GM19035 (cell line): ENCODE data around the gene IL1RAP.
A peak's percentile ranks its signal among the peaks of the same experiment; 100 is the strongest.

Experiments used
- ATAC-seq: cut with Tn5 transposase; IDR thresholded peaks from one replicate; pipeline ENCODE4 v1.9.1; 2021; ENCODE audit not compliant: unreplicated experiment

IL1RAP gene

DNA sequence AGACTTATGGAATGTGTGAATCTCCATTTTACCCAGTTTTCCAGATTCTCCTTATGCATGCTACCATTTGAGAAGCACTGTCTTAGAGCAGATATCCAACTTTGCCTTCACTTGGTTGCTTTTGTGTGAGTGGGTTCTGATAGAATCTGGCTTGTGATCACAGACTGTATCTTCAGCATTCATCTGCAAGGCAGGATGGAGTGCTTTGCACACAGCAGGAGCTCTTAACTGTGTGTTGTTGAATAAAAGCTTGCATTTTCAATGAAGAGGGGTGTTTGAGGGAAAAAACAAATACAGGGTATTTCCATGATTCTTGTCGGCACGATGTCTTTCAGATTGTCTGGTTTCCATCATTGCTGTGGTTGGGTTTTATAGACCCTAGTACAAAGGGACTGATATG lies 24.4 kb downstream of the IL1RAP start:
- ATAC-seq = no peak

DNA sequence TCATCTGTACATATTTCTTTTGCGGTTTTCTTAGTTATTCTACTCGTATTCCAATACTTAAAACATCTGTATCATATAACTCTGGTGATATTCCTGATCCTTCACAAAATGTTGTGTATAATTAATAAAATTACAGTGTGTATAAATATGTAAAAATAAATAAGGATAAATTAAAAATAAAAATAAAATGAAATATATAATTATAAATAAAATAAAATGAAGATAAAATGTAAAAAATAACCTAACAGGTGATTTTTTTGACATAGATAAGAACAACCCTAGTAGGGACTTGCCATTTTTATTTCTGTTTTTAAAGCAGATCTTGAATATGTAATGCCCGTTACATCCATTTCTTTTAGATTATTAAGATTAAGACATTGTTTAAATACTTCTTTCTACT lies 25.6 kb downstream of the IL1RAP start:
- ATAC-seq = no peak

DNA sequence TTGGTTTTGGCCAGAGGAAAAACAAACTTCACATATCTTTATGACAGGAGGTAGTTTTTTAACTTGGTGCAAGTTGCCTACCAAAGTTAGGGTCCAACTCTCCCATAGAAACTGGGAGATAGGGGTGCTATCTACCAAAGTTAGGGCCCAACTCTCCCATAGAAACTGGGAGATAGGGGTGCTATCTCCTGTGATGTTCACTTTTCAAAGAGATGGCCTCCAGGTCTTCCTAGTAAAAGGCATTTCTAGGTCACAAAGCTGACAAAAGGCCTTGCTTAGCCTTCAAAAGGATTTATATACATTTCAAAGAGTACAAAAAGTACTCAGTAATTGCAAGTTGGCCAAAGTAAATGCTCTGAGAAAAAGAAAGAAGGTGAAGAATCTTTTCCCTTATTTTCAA lies 27.1 kb downstream of the IL1RAP start:
- ATAC-seq = no peak

DNA sequence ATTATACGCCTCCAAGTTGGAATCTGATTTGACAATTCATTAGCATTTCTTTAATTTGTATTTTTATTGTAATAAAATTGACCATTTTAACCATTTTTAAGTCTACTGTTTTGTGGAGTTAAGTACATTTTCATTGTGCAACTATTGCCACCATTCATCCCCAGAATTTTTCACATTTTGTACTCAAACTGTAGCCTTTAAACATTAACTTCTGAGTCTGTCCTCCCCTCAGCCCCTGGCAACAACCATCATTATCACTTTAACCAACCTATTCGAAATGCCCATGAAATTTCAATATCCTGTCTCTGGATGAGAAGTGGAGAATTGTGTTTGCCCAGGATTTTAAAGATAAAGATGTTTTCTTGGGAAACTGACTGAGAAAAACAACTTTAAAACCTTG lies 27.7 kb downstream of the IL1RAP start:
- no peak for ATAC-seq

DNA sequence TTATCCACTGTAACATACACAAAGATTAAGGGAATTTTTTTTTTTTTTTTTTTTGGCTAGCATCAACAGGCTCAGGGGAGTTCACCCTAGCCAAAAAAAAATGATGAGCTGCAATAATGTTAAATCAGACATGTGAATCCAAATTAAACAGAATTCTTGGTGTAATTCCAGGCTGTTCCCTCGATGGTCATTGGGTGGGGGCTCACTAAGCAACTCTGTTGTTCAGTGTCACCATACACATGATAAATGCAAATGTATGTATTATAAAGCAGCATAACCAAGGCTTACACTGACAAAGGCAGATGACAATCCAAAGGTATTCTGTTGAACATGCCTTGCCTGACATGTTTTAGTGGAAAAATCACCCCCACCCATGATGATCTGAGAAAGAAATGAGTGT lies 29.0 kb downstream of the IL1RAP start:
- no peak for ATAC-seq

DNA sequence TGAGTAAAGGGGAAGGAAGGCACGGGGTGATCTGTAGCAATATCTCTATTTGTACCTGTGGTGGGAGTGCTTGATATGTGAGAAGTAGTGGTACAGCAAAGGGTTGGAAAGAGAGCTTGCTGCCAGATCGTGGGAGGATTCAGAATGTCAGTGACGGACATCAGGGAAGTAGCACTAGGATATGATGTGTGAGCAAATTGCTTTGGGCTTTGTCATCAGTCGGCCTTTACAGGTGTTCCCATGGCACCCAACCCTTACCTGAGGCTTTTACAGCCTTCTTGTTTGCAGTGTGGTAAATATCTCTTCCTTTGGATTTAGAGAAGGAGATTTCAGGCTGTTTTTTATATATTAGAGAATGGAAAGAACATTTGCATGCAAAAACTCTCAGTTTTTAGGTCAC lies 29.8 kb downstream of the IL1RAP start:
- no peak for ATAC-seq

DNA sequence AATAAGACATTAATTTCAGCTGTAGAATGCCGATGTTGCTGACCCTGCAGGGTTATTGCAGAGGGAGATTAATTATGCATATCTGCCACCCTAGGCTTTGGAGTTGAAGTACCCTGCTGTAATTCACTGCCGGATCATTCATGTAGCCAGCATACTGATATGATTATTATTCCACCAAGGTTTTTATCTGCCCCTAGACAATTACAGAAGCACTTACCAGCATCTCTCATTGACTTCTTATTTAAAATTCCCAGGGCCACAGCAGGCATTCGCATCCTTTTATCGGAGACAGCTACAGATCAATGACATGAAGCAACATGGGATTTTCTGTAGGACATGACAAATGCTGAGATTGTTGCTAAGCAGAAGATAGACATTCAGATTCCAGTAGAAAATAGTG lies 31.3 kb downstream of the IL1RAP start:
- no peak for ATAC-seq

DNA sequence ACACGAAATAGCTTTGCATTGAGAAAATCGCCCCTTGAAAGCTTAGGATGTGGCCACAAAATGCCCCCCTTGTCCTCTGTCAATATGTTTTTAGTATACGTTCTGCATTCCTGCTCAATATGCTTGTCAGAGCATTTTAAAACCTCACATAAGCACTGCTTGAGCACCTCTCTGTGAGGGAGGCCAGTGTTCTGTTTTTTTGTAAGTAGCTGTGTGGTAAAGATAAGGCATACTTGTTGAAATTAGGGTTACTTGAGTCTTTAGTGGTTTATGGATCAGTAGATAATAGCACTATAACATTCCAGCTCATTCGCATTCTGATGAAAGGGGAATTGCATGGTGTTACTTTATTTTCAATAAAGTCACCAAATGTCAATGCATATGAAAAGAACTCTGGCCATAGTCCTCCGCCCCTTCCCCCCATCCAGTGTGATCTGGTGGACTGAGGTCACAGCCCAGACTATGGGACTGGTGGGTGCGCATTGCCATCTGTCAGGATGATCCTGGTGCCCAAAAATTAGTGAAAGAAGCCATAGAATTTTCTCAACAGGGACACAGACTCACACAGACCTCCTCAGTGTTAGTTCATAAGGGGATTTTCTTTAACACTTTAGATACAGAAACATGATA lies 33.1 kb downstream of the IL1RAP start:
- ATAC-seq = no peak

DNA sequence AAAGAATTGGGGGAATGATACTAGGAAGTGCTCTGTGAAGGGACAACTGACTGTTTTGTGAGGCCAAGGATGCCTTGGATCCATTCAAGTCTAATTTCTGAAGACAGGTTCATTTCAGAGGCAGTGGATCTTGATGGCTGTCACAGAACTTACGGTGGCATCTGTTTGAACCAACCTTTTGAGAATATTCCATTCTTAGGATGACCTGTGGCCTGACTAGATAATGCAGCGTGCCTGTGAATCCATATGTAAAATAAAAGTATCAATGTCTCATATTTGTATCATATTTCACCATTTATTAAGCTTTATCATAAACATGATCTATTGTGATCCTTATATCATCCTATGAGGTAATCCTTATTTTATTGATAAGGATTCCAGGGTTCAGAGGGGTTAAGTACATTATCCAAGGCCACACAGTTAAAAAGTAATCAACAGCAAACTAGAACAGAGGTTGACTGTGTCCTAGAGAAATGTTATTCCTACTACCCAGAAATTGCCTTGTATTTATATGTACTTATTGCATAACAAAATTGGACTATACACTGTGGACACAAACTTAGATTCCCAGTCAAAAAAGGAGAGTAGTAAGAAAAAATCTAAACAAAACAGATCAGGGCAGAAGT lies 34.3 kb downstream of the IL1RAP start:
- ATAC-seq = no peak

DNA sequence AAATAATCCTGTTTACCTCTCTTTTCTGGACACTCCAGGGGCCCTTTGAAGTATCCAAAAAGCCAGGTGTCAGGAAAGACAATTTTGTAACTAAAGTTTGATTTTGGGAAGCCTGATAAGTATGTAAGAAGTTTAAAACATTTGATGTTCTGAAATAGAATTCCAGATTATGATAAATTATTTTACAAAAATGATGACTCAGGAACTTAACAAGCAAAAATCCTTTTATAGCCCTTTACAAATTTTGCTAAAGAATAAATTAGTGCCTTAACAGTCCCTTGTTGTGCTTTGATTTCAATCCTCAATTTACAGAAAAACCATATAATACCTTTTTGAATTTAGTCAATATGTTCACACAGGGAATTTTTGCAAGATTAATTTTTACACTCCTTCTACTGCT lies 38.1 kb downstream of the IL1RAP start:
- ATAC-seq = no peak

DNA sequence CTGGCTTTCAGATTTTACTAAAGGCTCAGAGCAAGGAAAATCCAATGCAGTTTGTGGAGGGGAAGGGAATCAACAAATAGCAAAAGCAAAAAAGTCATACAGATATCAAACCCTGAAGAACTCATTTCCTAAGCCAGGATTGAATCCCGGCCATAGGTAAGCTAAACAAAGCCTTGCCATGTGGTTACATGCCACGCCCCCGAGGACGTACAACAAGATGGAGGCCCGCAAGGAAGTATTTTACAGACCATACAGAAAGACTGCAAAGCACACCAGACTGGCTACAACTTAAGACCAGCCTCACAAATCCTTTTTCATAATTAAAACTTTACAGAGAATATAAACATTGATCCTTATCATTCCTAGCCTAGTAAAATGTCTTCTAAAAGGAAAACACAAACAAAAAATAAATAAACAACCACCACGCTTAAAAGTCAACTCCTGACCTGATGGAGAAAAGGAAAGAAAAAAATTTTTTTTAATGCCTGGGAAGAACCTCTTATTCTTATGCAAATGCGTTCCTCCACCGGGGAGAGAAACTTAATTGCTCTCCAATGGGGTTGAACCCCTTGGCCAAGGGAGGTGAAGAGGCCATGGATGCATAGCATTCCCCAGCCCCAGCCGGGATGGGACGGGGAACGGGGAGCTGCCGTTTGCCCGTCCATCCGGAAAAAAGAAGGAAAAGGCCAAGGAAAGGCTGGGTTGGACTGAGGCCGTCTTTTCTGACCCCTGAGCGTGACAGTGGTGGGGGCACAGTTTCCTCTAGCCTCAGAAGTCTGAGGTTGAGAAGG lies 39.3 kb downstream of the IL1RAP start:
- no peak for ATAC-seq

DNA sequence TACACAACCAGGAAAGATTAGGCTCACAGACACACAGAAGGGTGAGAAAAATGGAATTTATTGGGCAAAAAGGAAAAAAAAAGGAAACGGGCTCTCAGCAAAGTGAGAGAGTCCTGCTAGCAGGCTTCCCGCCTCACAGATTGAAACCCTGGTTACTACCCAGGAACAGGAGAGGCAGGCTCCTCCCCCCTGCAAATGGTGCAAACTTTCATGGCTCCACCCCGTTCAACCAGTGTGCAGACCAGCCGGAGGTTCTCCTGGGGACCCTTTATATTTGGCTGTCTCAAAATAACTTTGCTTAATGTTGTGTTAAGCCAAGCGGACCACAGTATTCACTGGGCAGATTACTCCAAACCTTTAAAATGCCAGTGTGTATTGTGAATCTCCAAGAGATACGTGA lies 40.3 kb downstream of the IL1RAP start:
- ATAC-seq = no peak

DNA sequence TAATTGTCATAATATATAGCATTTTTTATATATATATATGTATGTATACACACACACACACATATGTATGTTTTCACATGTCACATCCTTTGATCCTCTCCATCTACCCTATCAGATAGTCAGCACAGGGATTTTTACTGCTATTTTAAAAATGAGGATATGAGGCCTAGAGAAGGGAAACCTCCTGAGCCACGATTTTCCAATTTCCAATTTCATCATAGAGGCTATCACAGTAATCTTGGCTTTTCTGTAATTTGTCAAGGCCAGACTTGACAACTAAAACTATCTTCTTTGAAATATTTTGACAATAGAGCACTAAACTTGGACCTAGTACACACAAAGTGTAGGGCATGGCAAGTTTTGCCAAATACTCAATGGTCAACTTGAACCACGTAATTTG lies 42.5 kb downstream of the IL1RAP start:
- ATAC-seq = no peak

DNA sequence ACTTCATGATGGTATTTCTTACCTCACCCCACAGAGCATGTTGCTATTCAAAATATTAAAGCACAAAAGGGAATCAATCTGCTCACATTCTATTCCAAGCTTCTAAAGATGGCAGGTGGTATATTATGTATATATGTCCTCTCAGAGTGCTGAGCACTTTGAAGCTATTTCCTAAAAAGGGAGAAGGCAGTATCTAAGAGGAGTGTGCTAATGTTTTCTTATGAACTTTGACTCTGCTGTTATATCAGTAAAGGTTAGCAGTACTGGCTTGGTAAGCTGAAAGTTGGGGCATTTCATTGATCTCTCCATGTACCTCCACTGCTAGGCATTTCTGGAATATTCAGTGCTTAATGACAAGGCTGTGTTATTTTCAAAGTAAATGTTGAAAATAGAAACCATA lies 43.4 kb downstream of the IL1RAP start:
- ATAC-seq = no peak

DNA sequence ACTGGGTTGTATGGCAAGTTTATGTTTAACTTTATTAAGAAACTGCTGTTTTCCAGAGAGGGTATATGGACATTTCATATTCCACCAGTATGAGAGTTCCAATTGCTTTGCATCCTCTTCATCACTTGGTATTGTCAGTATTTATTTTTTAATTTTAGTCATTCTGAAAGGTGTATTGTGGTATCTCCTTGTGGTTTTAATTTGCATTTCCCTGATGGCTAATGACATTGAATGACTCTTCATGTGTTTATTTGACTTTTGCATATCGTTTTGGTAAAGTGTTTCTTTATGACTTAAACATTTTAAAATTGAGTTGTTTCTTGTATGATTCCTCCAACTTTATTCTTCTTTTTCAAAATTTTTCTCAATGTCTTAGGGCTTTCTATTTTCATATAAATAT lies 44.4 kb downstream of the IL1RAP start:
- peak; percentile 54 for ATAC-seq

DNA sequence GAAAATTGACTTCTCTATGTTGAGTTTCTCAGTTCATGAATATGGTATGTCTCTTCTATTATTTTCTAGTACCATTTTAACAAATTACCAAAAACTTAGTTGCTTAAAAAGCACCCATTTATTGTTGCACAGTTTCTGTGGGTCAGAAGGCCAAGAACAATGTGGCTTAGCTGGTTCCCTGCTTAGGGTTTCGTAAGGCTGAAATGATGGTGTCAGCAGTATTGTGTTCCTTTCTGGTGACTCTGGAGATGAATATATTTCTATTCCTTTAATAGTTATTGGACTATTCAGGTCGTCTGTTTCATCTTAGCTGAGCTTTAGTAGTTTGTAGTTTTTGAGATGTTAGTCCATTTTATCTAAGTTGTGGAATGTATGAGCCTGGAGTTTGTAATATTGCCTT lies 44.9 kb downstream of the IL1RAP start:
- ATAC-seq = no peak

DNA sequence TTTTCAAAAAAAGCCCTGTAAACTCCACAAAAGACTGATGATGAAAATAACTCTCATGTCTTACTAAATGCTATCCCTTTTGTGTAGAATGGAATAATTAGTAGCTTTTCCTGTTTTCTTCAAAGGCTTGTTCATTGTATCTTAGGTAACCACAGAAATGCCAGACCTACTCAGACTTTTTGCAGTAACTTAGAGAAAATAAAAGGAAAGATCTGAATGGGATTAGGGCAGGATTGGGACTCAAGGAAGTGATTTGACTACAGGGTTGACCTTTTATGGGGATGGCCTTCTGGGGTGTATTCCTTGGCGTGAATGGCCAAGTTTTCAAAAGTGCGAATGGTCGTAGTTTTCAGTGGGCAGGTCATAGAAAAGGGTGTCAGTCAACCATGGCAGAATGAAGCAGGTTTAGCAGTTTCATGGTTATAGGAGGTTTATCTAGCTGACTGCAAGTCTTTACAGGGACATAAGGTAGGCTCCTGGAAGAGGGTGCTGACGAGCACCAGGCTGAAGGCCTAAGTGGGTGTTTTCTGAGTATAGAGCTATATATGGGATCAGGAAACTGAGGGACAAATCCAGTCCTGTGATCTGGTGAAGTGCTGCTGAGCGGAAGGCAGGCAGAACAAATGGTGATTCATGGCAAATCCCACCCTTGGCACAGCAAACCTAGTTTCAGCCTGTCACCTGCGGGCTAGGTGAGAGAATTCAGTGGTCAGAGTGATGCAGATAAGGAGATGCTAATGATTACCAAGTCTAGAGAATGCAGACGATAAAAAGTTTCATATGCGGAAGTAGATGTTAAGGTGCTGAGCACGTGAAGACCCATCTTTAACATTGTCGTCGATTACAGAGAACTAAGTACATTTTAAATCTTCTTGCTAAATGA lies 46.4 kb downstream of the IL1RAP start:
- no peak for ATAC-seq

DNA sequence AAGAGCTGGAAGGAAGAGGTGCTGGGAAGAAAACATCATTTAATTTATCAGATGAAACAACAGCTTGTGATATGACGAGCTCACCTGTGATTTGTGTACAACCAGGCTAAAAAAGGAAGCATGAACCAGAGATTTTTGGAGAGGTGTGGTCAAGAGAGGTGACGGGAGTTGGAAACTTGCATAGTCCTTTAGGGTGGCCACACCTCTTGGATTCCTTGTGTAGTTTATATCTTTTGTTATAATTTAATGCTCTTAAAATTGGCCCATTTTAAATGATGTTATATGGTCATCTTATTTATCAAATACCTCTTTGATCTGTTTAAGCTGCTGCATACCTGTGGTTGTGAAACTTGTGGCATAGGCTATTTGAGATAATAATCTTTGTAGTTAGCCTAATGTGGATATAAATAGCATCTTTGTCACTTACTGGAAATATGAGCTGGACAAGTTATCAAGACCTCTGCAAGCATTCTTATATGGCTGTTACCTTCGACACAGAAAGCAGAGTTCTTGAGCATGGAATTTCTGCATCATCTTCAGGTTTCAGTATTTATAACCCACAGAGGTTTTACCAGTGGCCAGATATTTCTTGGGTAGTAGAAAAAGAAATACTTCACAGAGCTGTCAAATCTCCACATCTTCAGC lies 49.1 kb downstream of the IL1RAP start:
- no peak for ATAC-seq

DNA sequence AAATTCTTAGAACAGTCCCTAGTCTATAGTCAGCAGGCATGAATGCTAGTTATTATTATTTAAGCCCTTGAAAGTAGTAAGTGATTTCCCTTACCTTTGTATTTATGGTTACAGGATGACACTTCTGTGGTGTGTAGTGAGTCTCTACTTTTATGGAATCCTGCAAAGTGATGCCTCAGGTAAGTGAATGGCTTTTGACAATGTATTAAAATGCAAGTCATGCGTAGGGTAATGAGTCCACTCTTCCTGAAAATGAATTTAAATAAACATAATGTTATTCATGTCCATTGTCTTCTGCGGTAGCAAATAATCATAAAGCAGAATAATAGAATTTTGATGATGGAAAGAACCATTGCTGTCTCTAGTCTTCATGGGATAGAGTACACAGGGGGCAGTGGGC lies 50.3 kb downstream of the IL1RAP start:
- ATAC-seq = no peak

DNA sequence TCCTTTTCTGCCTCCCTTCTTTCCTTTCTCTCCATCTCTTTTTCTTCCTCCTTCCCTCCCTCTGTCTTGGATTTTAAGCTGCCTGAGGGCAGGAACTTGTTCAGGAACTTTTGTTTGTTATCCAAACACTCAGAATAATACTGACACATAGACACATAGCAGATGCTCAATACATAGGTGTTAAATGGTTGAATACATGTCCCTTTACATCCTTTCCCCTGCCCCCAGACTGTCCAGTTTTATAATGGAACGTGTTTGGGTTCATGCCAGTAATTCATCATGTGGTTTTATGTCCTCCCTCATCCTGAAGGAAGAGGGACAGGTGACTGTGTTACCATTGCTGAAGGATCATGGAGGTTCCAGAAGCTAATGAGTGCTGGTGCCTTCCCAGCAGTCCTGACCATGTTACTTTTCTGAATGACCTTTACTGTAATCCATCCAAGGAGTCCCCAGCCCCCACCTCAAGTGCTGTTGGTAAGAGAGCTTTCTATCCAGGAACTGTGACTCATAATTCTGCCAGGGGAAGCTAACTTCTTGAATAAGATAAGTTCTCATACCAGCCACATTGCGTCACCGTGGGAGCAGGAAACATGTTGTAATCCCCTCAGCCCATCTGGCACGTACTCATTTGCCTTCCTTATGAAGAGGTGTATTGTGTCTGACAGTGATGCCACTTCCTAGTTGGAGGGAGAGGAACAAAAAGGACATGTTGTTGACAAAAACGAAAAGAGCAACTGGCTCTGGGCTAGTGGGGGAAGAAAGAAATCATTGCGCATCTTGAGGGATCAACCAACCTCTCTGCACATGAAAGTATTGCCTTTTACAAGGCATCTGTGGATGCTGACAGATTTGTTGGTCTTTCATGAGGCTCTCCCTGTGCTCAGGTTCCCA lies 52.4 kb downstream of the IL1RAP start:
- no peak for ATAC-seq
